GM18505 (cell line): ENCODE data around the gene CFP.

ENCODE experiments used
- ATAC-seq: cut with Tn5 transposase; IDR thresholded peaks from one replicate; pipeline ENCODE4 v1.9.1; 2021; ENCODE audit not compliant: unreplicated experiment
- POLR2A ChIP-seq: IDR thresholded peaks from 4 replicates; pipeline ENCODE4 v1.6.1; 2011; ENCODE audit warnings: borderline replicate concordance; ENCODE audit not compliant: insufficient read depth, insufficient read length; ENCODE audit errors: extremely low read depth

The CFP gene

DNA sequence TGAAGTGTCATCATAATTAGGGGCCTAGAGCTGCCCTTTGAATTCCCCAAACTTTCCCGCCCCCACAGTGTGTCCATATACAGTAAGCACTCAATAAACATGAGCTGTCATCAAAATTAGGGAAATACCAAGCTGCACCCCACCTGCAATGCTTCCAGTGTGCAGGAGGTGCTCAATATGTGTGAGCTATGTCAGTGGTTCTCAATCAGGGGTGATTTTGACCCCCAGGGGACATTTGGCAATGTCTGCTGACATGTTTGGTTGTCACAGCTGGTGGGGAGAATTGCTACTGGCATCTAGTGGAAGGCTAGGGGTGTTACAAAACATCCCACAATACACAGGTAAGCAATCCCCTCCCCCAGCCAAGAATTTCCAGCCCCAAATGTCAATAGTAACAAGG, 748 bp downstream of the CFP start:
- no peak for TF ChIP-seq POLR2A
- no peak for ATAC-seq

DNA sequence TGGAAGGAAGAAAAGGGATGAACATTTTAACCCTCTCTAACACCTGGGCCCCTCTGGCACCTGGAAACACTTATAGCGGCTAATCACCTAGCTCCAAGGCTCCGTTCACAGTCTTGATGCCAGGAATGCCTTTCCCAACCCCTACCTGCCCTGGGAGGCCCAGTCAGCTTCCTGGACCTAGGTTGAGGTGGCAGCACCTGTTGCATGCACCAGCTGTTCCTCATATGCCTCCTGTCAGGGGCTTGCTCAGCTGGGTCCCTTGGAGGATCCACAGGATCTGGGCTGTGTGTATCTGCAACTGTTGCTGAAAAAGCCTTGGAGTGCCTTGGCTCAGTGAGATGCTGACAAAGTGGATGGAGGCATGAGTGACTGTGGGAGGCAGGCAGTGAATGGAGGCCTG, 4.4 kb downstream of the CFP start:
- no peak for TF ChIP-seq POLR2A
- no peak for ATAC-seq

DNA sequence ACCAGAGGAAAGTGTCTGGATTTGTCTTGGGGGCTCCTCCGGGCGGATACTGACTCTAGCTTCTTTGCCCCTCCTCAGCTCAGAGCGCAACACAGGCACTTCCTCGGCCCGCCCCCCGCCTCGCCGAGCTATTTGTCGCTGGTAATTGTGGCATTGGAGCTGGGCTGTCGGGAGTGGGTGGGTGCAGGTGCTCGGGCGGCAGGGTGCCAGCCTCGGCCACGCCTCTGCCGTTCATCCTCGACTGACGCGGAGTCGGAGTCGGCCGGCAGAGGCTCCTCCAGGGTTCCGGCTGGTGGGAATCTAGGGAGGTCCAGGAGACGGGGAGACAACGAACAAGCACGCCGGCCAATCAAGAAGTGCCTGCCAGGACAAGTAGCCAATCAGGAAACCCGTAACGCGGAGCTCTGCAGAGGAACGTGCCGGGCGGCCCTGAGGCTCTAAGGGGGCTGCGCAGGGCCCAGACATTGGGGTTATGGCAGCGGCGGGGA, 6.1 kb downstream of the CFP start:
- no peak for TF ChIP-seq POLR2A
- ATAC-seq = no peak

DNA sequence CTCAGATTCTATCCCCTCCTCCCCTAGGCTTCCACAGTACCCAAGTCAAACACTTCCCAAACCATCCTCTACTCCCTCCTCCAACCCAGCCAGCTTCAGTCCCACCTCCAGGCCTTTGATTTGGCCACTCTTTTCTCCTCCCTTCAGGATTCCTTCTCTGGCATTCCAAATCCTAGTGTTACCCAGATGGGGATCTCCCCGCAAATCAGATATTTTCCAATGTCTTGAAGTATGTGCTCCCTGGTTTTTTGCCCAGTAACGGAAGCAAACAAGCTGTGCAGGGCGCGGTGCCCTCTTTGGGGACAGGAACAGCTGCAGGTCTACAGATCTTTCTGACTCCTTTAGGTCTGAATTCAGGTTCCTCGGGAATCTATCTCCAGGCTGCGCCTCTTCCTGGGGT, 7.9 kb downstream of the CFP start:
- ATAC-seq = no peak
- no peak for TF ChIP-seq POLR2A

DNA sequence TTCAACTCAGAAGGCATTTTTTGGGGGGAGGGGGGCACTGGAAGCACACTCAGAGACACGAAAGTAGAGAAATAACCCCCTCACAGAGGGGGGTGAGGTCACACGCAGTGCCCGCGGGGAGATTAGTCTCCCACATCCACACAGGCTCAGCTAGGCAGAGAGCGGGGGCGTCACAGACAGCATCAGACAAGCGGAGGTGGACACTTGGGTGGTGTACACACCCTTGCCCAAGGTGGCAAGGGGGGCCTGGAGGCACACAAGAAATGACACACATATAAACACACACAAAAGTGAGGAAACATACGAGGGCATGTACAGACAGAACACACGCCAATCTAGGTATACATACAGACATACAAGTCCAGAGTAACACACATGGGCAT, 9.4 kb downstream of the CFP start:
- no peak for TF ChIP-seq POLR2A
- no peak for ATAC-seq

DNA sequence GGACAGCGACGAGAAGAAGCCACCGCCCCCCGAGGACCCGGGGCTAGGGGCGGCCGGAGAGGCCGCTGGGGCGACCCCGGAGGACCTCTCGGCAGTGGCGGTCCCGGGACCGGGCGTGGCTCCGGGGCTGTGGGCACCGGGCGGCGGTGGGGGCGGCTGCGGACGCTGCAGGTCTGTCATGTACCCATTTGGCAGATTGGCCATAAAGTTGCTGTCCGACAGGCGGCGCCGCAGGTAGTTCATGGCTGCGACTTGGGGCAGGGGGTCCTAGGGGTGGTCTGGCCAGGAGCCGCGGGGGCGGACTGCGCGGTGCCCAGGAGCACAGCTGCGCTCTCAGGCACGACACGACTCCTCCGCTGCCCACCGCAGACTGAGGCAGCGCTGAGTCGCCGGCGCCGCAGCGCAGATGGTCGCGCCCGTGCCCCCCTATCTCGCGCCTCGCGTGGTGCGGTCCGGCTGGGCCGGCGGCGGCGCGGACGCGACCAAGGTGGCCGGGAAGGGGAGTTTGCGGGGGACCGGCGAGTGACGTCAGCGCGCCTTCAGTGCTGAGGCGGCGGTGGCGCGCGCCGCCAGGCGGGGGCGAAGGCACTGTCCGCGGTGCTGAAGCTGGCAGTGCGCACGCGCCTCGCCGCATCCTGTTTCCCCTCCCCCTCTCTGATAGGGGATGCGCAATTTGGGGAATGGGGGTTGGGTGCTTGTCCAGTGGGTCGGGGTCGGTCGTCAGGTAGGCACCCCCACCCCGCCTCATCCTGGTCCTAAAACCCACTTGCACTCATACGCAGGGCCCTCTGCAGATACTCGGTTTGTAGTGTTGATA, 10.0 kb downstream of the CFP start, which contains the start of gene SYN1:
TSS of gene SYN1 (minus strand) at position 372 of the 817 bp plus-strand sequence. CDS start at position 243, 129 bp downstream.
- TF ChIP-seq POLR2A = no peak
- peak; percentile 84 for ATAC-seq

DNA sequence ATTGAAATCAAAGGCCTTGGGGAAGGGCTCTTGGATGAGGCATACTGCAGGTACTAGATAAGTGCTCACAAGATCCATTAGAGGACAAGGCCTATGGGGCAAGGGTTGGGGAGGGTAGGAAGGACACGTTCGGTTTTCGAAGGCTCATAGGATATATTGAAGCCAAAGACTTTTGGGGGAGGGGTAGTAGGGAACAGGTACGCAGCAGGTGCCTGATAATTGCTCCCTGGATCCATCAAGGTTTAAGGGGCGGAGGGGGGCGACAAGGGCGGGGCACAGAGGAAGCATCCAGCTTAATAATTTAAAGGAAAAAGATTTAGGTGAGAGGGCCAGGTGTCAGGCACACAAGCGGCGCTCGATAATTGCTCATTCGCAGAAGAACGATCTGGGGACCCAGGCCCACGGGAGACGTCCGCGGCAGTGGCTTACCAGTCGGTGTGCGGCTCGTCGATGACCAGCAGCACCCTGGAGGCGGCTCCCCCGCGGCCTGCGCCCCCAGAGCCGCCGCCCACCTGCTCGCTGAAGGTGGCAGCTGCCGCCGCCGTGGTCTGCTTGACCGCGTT, 10.7 kb downstream of the CFP start:
- no peak for ATAC-seq
- no peak for TF ChIP-seq POLR2A

DNA sequence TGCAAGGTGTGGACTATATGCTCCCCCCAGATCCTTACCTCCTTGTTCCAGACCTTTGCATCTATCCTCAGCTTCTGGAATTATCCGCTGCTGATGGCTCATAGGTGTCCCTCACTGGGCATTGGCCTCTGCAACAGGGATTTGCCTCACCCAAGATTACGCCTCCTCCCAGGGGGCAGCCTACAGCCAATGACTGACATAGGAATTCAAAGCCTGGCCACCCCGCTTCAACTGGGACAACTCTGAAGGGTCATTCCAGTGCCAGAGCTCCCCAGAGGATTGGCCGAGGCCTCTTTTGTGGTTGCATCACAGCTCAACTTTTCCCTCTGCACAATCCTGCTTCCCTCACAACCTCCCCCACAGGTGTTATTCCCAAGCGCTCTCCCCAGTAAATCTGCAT, 15.1 kb downstream of the CFP start:
- no peak for ATAC-seq
- no peak for TF ChIP-seq POLR2A

DNA sequence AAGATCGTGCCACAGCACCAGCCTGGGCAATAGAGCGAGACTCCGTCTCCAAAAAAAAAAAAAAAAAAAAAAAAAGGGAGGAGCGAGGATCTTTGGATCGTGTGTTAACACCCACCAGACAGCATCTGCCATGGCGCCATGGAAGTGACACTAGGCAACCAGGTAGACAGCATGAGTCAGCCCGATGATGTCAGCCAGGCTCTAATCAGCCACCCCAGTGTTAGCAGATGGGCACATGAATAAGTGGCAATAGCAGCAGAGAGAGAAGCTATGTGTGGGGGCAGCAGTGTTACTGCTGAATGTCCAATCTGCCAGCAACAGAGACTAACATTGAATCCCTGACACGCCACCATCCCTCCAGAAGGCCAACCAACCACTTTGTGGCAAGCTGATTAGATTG, 16.6 kb downstream of the CFP start:
- TF ChIP-seq POLR2A = no peak
- ATAC-seq = no peak

DNA sequence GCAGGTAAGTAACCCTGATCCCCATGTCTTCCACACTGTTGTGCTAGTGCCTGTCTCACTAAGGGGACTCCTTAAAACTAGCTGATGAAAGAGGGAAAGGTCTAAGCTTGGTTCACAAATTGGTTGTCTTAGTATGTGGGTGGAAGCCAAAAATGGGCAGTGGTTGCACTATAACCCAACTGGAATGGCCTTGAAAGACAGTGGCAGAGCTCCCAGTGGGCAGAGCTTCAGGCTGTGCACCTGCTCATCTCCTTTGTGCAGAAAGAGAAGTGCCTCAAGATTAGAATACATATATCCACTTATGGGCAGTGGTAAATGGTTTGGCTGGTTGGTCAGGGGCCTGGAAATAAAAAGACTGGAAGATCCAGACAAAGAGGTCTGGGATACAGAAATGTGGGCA, 17.3 kb downstream of the CFP start:
- no peak for ATAC-seq
- TF ChIP-seq POLR2A = no peak

DNA sequence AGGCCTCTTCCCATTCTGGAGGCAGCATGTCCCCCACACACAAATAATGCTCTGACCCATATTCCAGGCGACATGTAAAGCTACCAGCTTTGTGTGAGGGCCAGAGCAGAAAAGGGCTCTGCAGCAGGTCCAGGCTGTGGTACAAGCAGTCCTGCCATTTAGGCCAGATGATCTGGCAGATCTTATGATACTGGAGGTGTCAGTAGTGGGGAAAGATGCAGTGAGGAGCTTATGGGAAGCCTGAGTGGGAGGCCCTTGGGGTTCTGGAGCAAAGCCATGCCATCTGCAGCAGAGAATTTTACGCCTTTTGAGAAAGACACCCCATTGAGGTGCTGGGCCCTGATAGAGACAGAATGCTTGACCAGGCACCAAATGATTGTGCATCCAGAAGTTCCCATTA, 17.8 kb downstream of the CFP start:
- no peak for ATAC-seq
- no peak for TF ChIP-seq POLR2A

DNA sequence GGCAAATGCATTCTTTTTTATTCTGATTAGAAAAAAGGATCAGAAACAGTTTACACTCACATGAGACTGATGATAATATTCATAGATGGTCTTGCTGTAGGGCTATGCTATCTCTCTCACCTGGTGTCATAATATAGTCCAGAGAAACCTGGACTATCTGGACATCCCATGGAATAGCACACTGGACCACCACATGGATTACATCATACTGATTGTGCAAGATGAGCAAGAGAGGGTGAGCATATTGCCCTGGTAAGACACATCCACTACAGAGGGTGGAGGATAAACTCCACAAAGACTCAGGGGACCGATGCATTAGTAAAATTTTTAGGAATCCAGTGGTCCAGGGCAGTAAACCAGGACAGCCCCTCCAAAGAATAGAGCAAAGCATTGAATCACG, 18.2 kb downstream of the CFP start:
- no peak for TF ChIP-seq POLR2A
- no peak for ATAC-seq

DNA sequence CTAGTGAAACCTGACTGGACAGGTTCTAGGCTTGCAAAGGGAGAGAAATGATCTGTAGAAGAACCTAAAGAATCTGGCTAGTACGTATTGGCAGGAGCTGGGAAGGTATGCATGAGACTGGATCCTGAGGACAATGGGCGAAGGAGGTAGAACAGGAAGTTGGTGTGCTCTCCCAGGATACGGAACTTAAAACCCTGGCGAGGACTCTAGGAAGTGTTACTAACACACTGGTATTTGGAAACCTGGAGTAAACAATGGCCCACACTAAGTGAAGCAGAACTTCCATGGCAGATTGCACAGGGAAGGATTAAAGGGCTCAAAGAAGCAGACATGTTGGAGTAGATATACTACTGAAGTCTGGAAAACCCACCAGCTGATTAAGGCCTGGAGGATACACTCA, 19.2 kb downstream of the CFP start:
- ATAC-seq = no peak
- no peak for TF ChIP-seq POLR2A

DNA sequence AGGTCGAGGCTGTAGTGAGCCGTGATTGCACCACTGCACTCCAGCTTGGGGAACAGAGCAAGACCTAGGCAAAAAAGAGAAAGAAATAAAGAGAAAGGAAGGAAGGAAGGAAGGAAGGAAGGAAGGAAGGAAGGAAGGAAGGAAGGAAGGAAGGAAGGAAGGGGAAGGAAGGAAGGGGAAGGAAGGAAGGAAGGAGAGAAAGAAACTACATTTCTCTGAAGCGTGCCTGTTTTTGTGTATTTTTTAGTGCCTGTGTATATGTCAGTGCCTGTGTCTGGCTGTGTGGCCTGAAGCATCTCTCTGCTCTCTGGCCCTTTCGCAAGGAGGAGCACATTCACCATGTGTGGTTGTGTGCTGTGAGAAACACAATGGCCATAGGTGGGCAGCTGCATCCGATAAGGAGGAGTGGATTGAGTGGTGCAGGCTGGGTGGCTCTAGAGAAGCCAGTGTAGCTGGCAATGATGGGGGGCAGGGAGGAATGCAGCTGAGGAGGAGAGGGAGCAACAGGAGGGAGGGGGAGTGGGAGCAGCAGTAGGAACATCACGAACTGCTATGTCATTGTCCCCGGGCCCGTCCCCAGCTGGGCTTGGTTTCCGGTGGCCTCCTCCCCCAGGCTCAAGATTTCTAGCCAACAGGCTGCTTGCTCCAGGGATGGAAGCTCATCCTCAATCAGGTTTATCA, 21.5 kb downstream of the CFP start:
- TF ChIP-seq POLR2A = no peak
- ATAC-seq = no peak
